Activated CD8-positive, alpha-beta T cell treated with anti-CD3 and anti-CD28 coated beads for 36 hours (primary cell): ENCODE results near the gene RNF169. TPM values are rescaled to one million over a fixed set of nuclear protein-coding genes. Genes with fewer than 3 reads are reported as not detected.

Source experiments
- ATAC-seq: fragments of 200-7000 bp; cut with Tn5 transposase; one replicate; pipeline ENCODE4 v1.10.0; 2021; ENCODE audit warnings: mild to moderate bottlenecking, moderate library complexity
- CTCF ChIA-PET: fragments of 350-600 bp; sonication (Branson Sonifier 250); formaldehyde crosslinking; loops from one replicate; lab custom pipeline; 2021; ENCODE audit warnings: antibody characterized with exemption; lab: Charles Lee
- POLR2A ChIA-PET: fragments of 350-600 bp; sonication (Branson Sonifier 250); formaldehyde crosslinking; loops from one replicate; lab custom pipeline; 2021; ENCODE audit warnings: antibody characterized with exemption; lab: Charles Lee
- DNase-seq: peaks from one replicate; pipeline ENCODE4 v3.0.0-alpha.2; 2020
- H3K27ac Mint-ChIP-seq: one replicate; pipeline ENCODE4 v1.8.0; 2021; ENCODE audit warnings: mild to moderate bottlenecking, mixed read lengths
- H3K27me3 Mint-ChIP-seq: one replicate; pipeline ENCODE4 v1.8.0; 2021; ENCODE audit warnings: mixed read lengths
- H3K36me3 Mint-ChIP-seq: one replicate; pipeline ENCODE4 v1.8.0; 2021; ENCODE audit warnings: low read depth, mixed read lengths
- H3K4me1 Mint-ChIP-seq: one replicate; pipeline ENCODE4 v1.8.0; 2021; ENCODE audit warnings: low read depth, mixed read lengths
- H3K4me3 Mint-ChIP-seq: one replicate; pipeline ENCODE4 v1.8.0; 2021; ENCODE audit warnings: mild to moderate bottlenecking, moderate library complexity, mixed read lengths
- H3K9me3 Mint-ChIP-seq: one replicate; pipeline ENCODE4 v1.8.0; 2021; ENCODE audit warnings: mixed read lengths
- CTCF ChIP-seq: fragments of 200-600 bp; IDR thresholded peaks from one replicate; pipeline ENCODE4 v1.8.0; 2022; ENCODE audit warnings: antibody characterized with exemption, mild to moderate bottlenecking
- intact Hi-C: fragments of 100-400 bp; cut with micrococcal nuclease; formaldehyde crosslinking; loops from one replicate; pipeline ENCODE4 v1.10.0; 2022
- total RNA-seq, 2 experiments: library from RNA; stranded (reverse); gene quantifications; one replicate each; pipeline ENCODE4 v1.2.3, GENCODE V29; 2021

Gene RNF169
- total RNA-seq, 2 experiments from 2014 or later = 13.9 to 14.2 TPM

DNA sequence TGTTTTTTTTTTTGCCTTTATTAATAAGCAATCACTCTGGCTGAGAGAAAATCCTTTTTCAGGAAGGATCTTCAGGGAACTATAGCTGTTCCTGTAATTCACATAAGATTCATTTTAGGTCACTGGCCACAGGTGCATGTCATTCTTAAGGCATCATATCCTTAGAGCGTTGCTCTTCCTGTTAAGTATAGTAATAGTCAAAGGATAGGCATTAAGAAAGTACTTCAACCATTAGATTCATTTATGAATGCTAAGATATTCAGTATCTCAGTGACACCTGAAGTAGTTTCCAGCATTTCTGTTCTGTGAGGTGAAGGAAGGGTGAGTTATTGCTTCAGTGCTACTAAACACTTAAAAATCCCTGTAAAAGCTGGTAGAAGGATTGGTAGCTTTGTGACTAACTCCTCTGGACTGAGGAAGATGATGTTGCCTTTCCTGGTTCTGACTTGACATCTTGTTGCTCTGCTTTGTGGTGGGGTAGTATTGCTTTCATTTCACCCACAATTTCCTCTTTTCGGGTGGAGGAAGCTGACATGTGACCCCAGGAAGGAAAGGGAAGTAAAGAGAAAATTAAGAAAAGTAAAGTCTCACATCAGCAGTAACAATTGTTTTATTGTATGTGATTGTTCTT, 34.7 kb downstream of the RNF169 start:
- CTCF ChIA-PET = interaction anchor here (0.6 kb wide), 1 partner anchor 58 kb away, joined by 3 read pairs; no protein-coding TSS in a partner anchor
- H3K4me1 Mint-ChIP-seq = peaks cover 32% of the 10 kb centered on the region
- intact Hi-C loops = no loop called here
- peak overlapping the region; percentile 62 for H3K27ac Mint-ChIP-seq
- ATAC-seq (peak; percentile 63), DNase-seq (no peak)
- H3K4me3 Mint-ChIP-seq = peak overlapping the region; percentile 20
- no peak for TF ChIP-seq CTCF
- no peaks in the 10 kb centered on the region for H3K27me3 Mint-ChIP-seq
- POLR2A ChIA-PET = interaction anchor here (0.8 to 0.9 kb wide), 2 partner anchors 10 to 34 kb away, joined by 3 to 4 read pairs; no protein-coding TSS in a partner anchor
- H3K36me3 Mint-ChIP-seq = no peaks in the 10 kb centered on the region
- no peaks in the 10 kb centered on the region for H3K9me3 Mint-ChIP-seq

DNA sequence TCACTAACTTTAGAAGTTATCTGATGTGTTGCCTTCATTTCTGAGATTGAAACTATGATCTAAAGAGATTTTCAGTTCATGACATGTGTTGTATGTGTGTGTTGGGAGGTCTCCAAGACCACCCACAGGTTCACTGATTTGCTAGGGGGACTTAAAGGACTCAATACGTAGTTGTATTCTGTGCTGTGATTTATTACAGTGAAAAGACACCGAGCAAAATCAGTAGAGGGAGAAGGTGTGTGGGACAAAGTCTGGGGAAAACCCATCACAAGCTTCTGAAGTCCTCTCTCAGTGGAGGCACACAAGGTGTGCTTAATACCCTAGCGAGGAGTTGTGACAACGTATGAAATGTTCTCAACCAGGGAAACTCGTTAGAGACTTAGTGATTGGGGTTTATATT, 35.6 kb downstream of the RNF169 start:
- no peak overlapping the region for H3K27ac Mint-ChIP-seq
- ATAC-seq (peak; percentile 67), DNase-seq (no peak)
- H3K36me3 Mint-ChIP-seq = no peaks in the 10 kb centered on the region
- TF ChIP-seq CTCF = no peak
- CTCF ChIA-PET = interaction anchor here (0.8 to 1.3 kb wide), 2 partner anchors 12 to 58 kb away, joined by 3 to 5 read pairs; no protein-coding TSS in a partner anchor
- intact Hi-C loops = no loop called here
- H3K4me3 Mint-ChIP-seq = no peak overlapping the region
- peaks cover 29% of the 10 kb centered on the region for H3K4me1 Mint-ChIP-seq
- H3K27me3 Mint-ChIP-seq = no peaks in the 10 kb centered on the region
- POLR2A ChIA-PET = interaction anchor here (0.6 to 1.7 kb wide), 3 partner anchors 35 to 329 kb away, joined by 3 to 7 read pairs (median 3); partner anchors contain the start of gene RNF169
- no peaks in the 10 kb centered on the region for H3K9me3 Mint-ChIP-seq

GRCh38 chr11:74784726-74785125, 36.1 kb downstream of the RNF169 start:
- peaks cover 28% of the 10 kb centered on the region for H3K4me1 Mint-ChIP-seq
- DNase-seq = no peak
- H3K36me3 Mint-ChIP-seq = no peaks in the 10 kb centered on the region
- no peaks in the 10 kb centered on the region for H3K9me3 Mint-ChIP-seq
- no peak overlapping the region for H3K27ac Mint-ChIP-seq
- POLR2A ChIA-PET = interaction anchor here (0.6 to 1.7 kb wide), 2 partner anchors 36 to 329 kb away, joined by 3 to 7 read pairs; partner anchors contain the start of gene RNF169
- H3K27me3 Mint-ChIP-seq = no peaks in the 10 kb centered on the region
- no peak for ATAC-seq
- CTCF ChIA-PET = interaction anchor here (0.8 to 1.3 kb wide), 2 partner anchors 12 to 59 kb away, joined by 3 to 5 read pairs; no protein-coding TSS in a partner anchor
- no peak overlapping the region for H3K4me3 Mint-ChIP-seq
- no peak for TF ChIP-seq CTCF
- intact Hi-C loops = no loop called here

DNA sequence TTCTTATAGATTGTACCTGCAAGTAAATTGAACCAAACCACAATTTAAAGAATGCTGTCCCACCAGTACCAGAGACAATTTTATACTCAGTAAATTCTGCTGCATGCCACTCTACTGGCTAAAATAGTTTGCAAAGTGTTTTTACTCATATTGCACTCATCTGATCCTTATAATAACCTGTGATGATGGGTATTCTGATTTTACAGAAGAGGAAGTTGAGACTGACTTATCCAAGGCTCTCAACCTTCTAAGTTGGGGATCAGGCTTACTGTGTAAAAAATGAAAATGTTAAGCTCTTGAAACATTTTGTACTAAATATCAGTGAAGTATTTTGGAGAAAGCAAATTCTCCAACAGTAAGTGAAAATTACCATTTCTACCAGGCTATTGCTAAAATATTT, 37.9 kb downstream of the RNF169 start:
- H3K4me1 Mint-ChIP-seq = peaks cover 28% of the 10 kb centered on the region
- no peaks in the 10 kb centered on the region for H3K9me3 Mint-ChIP-seq
- intact Hi-C loops = no loop called here
- no peaks in the 10 kb centered on the region for H3K27me3 Mint-ChIP-seq
- ChIA-PET POLR2A (no interaction called here), CTCF (interaction anchor here (0.7 kb wide), 1 partner anchor 78 kb away, joined by 3 read pairs; no protein-coding TSS in a partner anchor)
- TF ChIP-seq CTCF = no peak
- ATAC-seq (no peak), DNase-seq (no peak)
- H3K27ac Mint-ChIP-seq = no peak overlapping the region
- H3K36me3 Mint-ChIP-seq = peaks cover 12% of the 10 kb centered on the region
- no peak overlapping the region for H3K4me3 Mint-ChIP-seq
